GM18519 (cell line): ENCODE data around the gene SUPV3L1.
"Not testable (repeated sequence)": the region's sequence is repeated elsewhere in the genome, so short reads cannot be mapped to it uniquely, and the experiment has no call there.

Source experiments
- ATAC-seq: cut with Tn5 transposase; IDR thresholded peaks from one replicate; pipeline ENCODE4 v1.9.1; 2021; ENCODE audit warnings: mild to moderate bottlenecking, moderate library complexity; ENCODE audit not compliant: unreplicated experiment, low FRiP score

SUPV3L1 gene

GRCh38 chr10:69179743-69180524 is at the start of gene SUPV3L1:
Gene SUPV3L1 (plus strand): TSS chr10:69180234. CDS start chr10:69180292, 58 bp downstream.
- peak; percentile 56 for ATAC-seq

- no peak for ATAC-seq
Observed at GRCh38 chr10:69130251-69130650, 49.8 kb upstream of the SUPV3L1 start.

GRCh38 chr10:69139961-69140360 is 40.1 kb upstream of the SUPV3L1 start:
- ATAC-seq: no peak

- no peak for ATAC-seq
Observed at GRCh38 chr10:69141304-69141703, 38.7 kb upstream of the SUPV3L1 start.

GRCh38 chr10:69142074-69142473 is 38.0 kb upstream of the SUPV3L1 start:
- not testable (repeated sequence) for ATAC-seq

- ATAC-seq: no peak
Observed at GRCh38 chr10:69142983-69143382, 37.1 kb upstream of the SUPV3L1 start.

- ATAC-seq: no peak
Observed at GRCh38 chr10:69145329-69145728, 34.7 kb upstream of the SUPV3L1 start.

GRCh38 chr10:69145864-69146263 is 34.2 kb upstream of the SUPV3L1 start:
- ATAC-seq: no peak

- ATAC-seq: no peak
Observed at GRCh38 chr10:69146759-69147158, 33.3 kb upstream of the SUPV3L1 start.

GRCh38 chr10:69151984-69152383 is 28.1 kb upstream of the SUPV3L1 start:
- ATAC-seq: no peak

- no peak for ATAC-seq
Observed at GRCh38 chr10:69153227-69153626, 26.8 kb upstream of the SUPV3L1 start.

GRCh38 chr10:69160809-69161241 is 19.2 kb upstream of the SUPV3L1 start:
- ATAC-seq: no peak

- ATAC-seq: no peak
Observed at GRCh38 chr10:69168493-69168892, 11.5 kb upstream of the SUPV3L1 start.

- no peak for ATAC-seq
Observed at GRCh38 chr10:69172241-69172982, 7.6 kb upstream of the SUPV3L1 start.

- not testable (repeated sequence) for ATAC-seq
Observed at GRCh38 chr10:69175326-69175725, 4.7 kb upstream of the SUPV3L1 start.

GRCh38 chr10:69176823-69177222 is 3.2 kb upstream of the SUPV3L1 start:
- ATAC-seq: no peak

GRCh38 chr10:69179089-69179742 is 818 bp upstream of the SUPV3L1 start:
- ATAC-seq: peak; percentile 33

- no peak for ATAC-seq
Observed at GRCh38 chr10:69180525-69181204, 631 bp downstream of the SUPV3L1 start.

GRCh38 chr10:69181433-69181832 is 1.4 kb downstream of the SUPV3L1 start:
- no peak for ATAC-seq

- no peak for ATAC-seq
Observed at GRCh38 chr10:69182005-69182404, 2.0 kb downstream of the SUPV3L1 start.

- ATAC-seq: no peak
Observed at GRCh38 chr10:69186524-69186923, 6.5 kb downstream of the SUPV3L1 start.
